Embryonic facial prominence (tissue), 1 donor: Measurements from ENCODE around the gene PLCB2.

ENCODE experiments used
- DNase-seq: peaks from one replicate; pipeline ENCODE4 v3.0.0-alpha.2; 2016; ENCODE audit errors: extremely low spot score

The PLCB2 gene

DNA sequence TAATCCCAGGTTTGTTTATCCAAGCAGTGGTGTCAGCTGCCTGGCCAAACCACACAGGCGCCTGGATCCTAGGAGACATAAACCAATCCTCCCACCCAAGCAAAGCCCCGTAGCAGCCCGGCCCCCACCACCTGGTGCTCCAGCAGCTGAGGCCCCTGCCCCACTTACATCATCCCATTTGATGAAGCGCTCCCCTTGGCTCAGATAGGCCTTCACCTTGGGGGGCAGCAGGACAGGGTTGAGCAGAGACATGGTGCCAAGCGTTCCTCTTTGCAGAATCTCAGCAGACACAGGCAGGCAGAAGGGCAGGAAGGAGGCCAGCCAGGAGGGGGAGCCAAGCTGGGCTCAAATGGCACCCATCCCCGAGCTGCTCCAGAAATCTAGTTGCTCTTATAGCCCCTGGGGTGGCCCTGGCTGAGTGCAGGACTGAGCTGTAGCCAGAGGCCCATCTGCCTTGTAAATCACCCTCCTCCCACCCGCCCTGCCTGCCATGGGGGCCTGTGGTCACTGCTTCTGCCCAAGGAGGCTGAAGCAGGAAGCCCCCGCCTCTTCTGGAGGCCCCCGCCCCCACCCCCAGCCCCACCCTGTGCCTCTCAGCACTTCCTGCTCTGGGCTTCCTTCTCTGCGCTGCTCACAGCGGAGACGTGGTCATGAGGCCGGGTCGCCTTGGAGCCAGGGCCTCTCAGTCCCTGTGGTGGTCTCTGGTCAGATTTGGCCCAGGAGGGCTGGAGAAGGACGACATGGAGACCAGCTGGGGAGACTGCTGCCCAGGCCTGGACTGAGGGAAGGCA is at the start of gene PLCB2:
TSS of gene PLCB2 (minus strand) at position 515 of the 791 bp plus-strand sequence. CDS start at position 252, 263 bp downstream.
- no peak for DNase-seq

DNA sequence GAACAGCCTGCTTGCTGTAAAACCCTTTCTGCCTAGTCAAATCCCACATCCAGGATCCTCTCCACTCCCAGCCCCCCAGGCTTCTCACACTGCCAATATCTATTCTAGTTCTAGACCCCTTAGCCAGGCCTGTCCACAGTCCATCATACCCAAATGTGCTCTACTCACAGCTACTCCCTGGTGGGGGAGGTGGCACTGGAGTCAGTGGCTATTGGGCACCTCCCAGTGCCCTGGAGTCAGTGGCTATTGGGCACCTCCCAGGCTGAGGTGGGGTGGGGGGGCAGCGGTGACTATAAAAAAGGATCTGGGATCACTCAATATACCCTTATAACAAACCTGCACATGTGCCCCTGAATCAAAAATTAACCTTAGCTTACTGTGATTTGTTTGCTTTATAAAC is 49.5 kb upstream of the PLCB2 start:
- no peak for DNase-seq

GRCh38 chr15:40355976-40356585 is 48.3 kb upstream of the PLCB2 start:
- no peak for DNase-seq

DNA sequence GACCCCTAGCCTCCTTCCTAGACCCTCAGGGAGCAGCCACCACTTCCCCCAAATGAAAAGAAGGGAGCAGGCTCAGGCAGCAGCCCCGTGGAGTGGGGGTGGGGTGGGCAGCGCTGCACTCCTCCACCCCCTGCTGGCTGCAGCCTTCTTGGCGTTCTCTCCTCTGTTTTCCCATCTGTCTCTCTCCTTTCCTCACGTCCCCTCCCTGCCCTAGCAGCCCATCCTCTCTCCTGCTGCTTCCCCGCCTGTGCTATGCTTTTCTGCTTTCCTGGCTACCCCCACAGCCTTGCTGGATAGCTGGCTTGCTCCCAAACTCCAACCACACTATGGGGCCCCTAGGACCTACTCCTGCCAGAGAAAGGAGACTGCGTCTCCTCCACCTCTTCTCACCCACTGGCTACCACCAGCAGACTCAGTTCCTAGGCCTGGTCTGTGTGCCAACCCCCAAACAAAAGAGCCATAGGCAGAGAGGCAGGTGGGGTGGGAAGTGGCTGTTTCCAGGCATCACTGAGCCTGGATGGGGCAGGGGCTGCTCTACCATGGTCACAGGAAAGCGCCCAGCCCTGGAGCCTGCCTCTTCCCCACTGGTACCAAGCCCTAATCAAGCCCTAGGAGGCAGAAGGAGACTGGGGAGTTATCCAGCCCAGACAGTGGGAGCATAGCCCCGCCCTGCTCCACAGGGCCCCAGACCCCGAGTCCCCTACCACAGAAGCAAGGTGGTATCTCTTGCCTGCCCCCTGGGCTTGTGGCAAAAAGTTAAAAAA is 46.9 kb upstream of the PLCB2 start:
- DNase-seq = peak; percentile 27

DNA sequence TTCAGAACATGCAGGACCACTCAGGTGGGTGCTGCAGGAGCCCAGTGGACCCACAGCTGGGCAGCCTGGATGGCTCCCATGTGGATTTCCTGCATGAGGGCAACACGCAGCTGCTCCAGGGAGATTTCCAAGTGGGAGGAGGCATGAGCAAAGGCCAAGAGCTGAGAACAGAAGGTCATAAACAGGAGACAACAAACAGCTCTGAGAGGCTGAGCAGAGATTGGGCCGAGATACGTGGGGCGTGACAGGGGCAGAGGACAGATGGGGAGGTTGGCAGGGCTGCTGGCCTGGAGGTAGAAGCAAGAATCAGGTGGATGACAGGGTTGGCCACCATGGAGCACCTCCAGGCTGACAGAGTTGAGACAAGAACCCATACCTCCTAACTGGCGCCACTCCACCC is 46.0 kb upstream of the PLCB2 start:
- no peak for DNase-seq

GRCh38 chr15:40352281-40352901 is 44.7 kb upstream of the PLCB2 start:
- no peak for DNase-seq

DNA sequence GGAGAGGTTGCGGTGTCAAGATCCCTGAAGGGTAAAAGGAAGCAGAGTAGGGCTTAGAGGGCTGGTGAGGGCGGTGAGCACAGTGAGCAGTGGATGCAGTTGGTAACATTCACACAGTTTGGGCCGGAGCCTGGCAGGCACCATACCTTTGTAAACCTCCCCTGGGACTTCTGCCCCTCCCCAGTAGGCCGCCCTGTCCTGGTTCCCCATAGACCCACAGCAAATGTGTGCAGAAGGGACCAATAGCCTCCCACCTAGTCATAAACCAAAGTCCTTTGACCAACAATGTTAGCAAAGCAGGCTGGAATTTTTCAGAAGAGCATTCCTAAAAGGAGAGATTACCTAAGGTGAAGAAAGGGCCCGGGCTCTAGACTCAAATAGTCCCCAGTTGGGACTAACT is 41.4 kb upstream of the PLCB2 start:
- no peak for DNase-seq

DNA sequence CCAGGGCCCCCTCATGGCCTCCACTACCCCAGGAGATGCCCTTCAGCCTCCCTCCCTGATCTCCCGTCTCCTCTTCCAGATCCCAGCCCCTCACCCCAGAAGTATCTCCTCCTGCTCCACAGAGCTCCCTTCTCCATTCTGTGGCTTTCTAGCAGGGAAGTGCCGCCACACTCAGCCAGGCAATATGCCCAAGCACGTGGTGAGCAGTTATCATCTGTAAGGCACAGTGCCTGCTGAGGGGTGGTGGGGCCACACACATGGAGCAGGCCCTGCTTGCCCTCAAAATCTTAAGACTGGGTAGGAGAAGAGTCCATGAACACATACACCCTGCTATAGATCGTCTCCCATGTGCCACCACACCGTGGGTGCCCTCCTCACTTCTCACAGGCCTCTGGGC is 40.7 kb upstream of the PLCB2 start:
- DNase-seq = no peak

- no peak for DNase-seq
These were observed 40.1 kb upstream of the PLCB2 start for GRCh38 chr15:40347559-40348473.

- DNase-seq = no peak
These were observed 39.1 kb upstream of the PLCB2 start for GRCh38 chr15:40346579-40347558.

GRCh38 chr15:40345867-40346578 is 38.3 kb upstream of the PLCB2 start:
- no peak for DNase-seq

GRCh38 chr15:40345225-40345866 is 37.6 kb upstream of the PLCB2 start:
- no peak for DNase-seq

GRCh38 chr15:40344631-40345120 is 36.9 kb upstream of the PLCB2 start:
- no peak for DNase-seq

DNA sequence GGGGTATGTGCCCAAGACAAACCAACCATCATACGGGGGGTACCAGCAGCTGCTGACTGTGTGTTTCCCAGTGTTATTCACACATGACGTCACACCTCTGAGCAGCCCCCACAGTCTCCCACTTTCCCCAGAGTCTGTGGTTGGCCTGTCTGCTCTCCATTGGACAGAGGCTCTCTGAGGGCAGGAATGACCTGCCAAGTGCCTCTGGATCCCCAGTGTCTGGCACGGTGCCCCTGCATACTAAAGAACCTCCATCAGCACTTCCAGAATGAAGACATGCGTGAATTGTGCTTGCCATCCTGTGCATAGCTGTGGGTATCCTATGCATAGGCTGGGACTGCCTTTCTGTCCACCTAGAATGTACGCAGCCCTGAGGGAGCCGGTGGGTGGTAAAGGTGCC is 36.5 kb upstream of the PLCB2 start:
- no peak for DNase-seq

GRCh38 chr15:40343512-40343911 is 35.8 kb upstream of the PLCB2 start:
- no peak for DNase-seq

GRCh38 chr15:40342416-40343320 is 34.9 kb upstream of the PLCB2 start:
- DNase-seq = no peak

- DNase-seq = peak; percentile 58
These were observed 33.1 kb upstream of the PLCB2 start, which contains the start of gene CCDC9B for GRCh38 chr15:40340740-40341400. Gene CCDC9B (minus strand): TSS chr15:40340939. CDS start chr15:40340819, 120 bp downstream.
